B cell (primary cell): ENCODE data around the gene CEP112. TPM values are rescaled to one million over a fixed set of nuclear protein-coding genes. Genes with fewer than 3 reads are reported as not detected.

Source experiments
- ATAC-seq: fragments of 200-7000 bp; cut with Tn5 transposase; one replicate; pipeline ENCODE4 v1.10.0; 2021; ENCODE audit warnings: low read depth, mild to moderate bottlenecking, moderate number of reproducible peaks, moderate library complexity
- CTCF ChIA-PET: fragments of 350-600 bp; sonication (Branson Sonifier 250); formaldehyde crosslinking; loops from one replicate; lab custom pipeline; 2021; ENCODE audit warnings: antibody characterized with exemption, inconsistent platforms; lab: Charles Lee
- POLR2A ChIA-PET: fragments of 350-600 bp; sonication (Branson Sonifier 250); formaldehyde crosslinking; loops from one replicate; lab custom pipeline; 2021; ENCODE audit warnings: antibody characterized with exemption; lab: Charles Lee
- DNase-seq: peaks from one replicate; pipeline ENCODE4 v3.0.0; 2013
- H2AFZ ChIP-seq: 2 replicates; pipeline ENCODE4 v1.6.1; 2012; ENCODE audit warnings: mild to moderate bottlenecking, low read depth, low read length; ENCODE audit not compliant: insufficient read depth, poor library complexity, severe bottlenecking
- H3K27ac ChIP-seq, 2 donors: 1 replicate in 1 of 2; 2 replicates in 1 of 2; pipeline ENCODE4 v1.5.1; 2012 to 2013; ENCODE audit warnings: low read length in 2 of 2, mild to moderate bottlenecking in 2 of 2, moderate library complexity in 1 of 2
- H3K27me3 ChIP-seq, 4 experiments: fragments of 200-600 bp in 1 of 4; sonication (generic) in 1 of 4; replicated peaks in 1 of 4; 1 replicate in 2 of 4; 2 replicates in 2 of 4; pipeline versions ENCODE4 v1.6.1 to v1.7.0; 2013 to 2016; ENCODE audit warnings: low read length in 3 of 4, mild to moderate bottlenecking in 2 of 4, mixed read lengths in 1 of 4, moderate library complexity in 1 of 4; ENCODE audit not compliant: insufficient read depth in 4 of 4, control insufficient read depth in 3 of 4; ENCODE audit errors: control extremely low read depth in 1 of 4
- H3K36me3 ChIP-seq, 2 experiments: replicated peaks in 1 of 2; 1 replicate in 1 of 2; 2 replicates in 1 of 2; pipeline versions ENCODE4 v1.6.1 to v1.7.1; 2013; ENCODE audit warnings: low read length in 1 of 2; ENCODE audit not compliant: insufficient read depth in 2 of 2, control insufficient read depth in 1 of 2; ENCODE audit errors: control extremely low read depth in 1 of 2, extremely low read depth in 1 of 2
- H3K4me1 ChIP-seq, 2 donors: fragments of 200-600 bp in 1 of 2; sonication (generic) in 1 of 2; 1 replicate in 1 of 2; 2 replicates in 1 of 2; pipeline versions ENCODE4 v1.5.1 to v1.6.1; 2013 to 2017; ENCODE audit warnings: low read length in 2 of 2; ENCODE audit not compliant: control insufficient read depth in 2 of 2, insufficient read depth in 2 of 2
- H3K4me2 ChIP-seq: replicated peaks from 2 replicates; pipeline ENCODE3; 2012; ENCODE audit warnings: mild to moderate bottlenecking, low read depth, low read length; ENCODE audit not compliant: poor library complexity, severe bottlenecking
- H3K4me3 ChIP-seq, 5 experiments: fragments of 200-600 bp in 1 of 5; sonication (generic) in 1 of 5; 1 replicate in 3 of 5; 2 replicates in 2 of 5; pipeline versions ENCODE4 v1.5.1 to v1.7.0; 2011 to 2016; ENCODE audit warnings: low read length in 4 of 5, mild to moderate bottlenecking in 4 of 5, low read depth in 2 of 5, control low read depth in 1 of 5, moderate library complexity in 1 of 5; ENCODE audit not compliant: insufficient read depth in 1 of 5; ENCODE audit errors: control extremely low read depth in 1 of 5, extremely low read depth in 1 of 5
- H3K79me2 ChIP-seq: fragments of 200-600 bp; sonication (generic); one replicate; pipeline ENCODE4 v1.6.0; 2016; ENCODE audit warnings: low read length; ENCODE audit not compliant: control insufficient read depth, insufficient read depth
- H3K9ac ChIP-seq: fragments of 200-600 bp; sonication (generic); 2 replicates; pipeline ENCODE4 v1.6.1; 2017; ENCODE audit warnings: mild to moderate bottlenecking, low read length, moderate library complexity
- H3K9me3 ChIP-seq, 3 donors: one replicate each; pipeline versions ENCODE4 v1.6.1 to v1.7.1; 2013; ENCODE audit warnings: low read length in 2 of 3; ENCODE audit not compliant: control insufficient read depth in 2 of 3, insufficient read depth in 1 of 3; ENCODE audit errors: control extremely low read depth in 1 of 3
- H4K20me1 ChIP-seq: 2 replicates; pipeline ENCODE4 v1.6.0; 2012; ENCODE audit warnings: mild to moderate bottlenecking, low read length; ENCODE audit not compliant: insufficient read depth, control insufficient read depth, poor library complexity, severe bottlenecking
- H3K27ac Mint-ChIP-seq: one replicate; pipeline ENCODE4 v1.8.0; 2021; ENCODE audit warnings: mixed read lengths
- H3K27me3 Mint-ChIP-seq: one replicate; pipeline ENCODE4 v1.8.0; 2021; ENCODE audit warnings: mixed read lengths
- H3K4me1 Mint-ChIP-seq: one replicate; pipeline ENCODE4 v1.8.0; 2021; ENCODE audit warnings: mixed read lengths
- H3K4me3 Mint-ChIP-seq: one replicate; pipeline ENCODE4 v1.8.0; 2021; ENCODE audit warnings: mixed read lengths
- H3K9me3 Mint-ChIP-seq: one replicate; pipeline ENCODE4 v1.8.0; 2022; ENCODE audit warnings: mixed read lengths; ENCODE audit not compliant: insufficient read depth
- EZH2 ChIP-seq: IDR thresholded peaks from 2 replicates; pipeline ENCODE4 v1.6.1; 2012; ENCODE audit warnings: borderline replicate concordance, low read depth, mild to moderate bottlenecking, moderate library complexity, low read length; ENCODE audit not compliant: insufficient read depth, poor library complexity, severe bottlenecking
- WGBS: methylation state at CpG from one replicate; pipeline ENCODE4 v1.1.5; 2013; ENCODE audit warnings: missing lambda C conversion rate; ENCODE audit not compliant: insufficient coverage; 5-methylcytosine and 5-hydroxymethylcytosine counted together
- intact Hi-C: fragments of 100-400 bp; cut with micrococcal nuclease; formaldehyde crosslinking; loops from one replicate; pipeline ENCODE4 v1.10.0; 2022
- polyA plus RNA-seq: library from polyadenylated mRNA; depleted of rRNA; stranded (reverse); fragments of >200 nt; gene quantifications from 2 replicates; pipeline ENCODE4 v1.2.3, GENCODE V29; 2012
- total RNA-seq, 2 donors: library from RNA; stranded (reverse); fragments of 120-200 nt in 1 of 2; gene quantifications; 1 replicate in 1 of 2; 2 replicates in 1 of 2; pipeline versions ENCODE4 v1.2.3 to v1.2.4, GENCODE V29; 2013 to 2022
- TF ChIP-seq, protein P1 (sequence below): fragments of 200-600 bp; IDR thresholded peaks from one replicate; pipeline ENCODE4 v1.8.0; 2022; ENCODE audit warnings: antibody characterized with exemption, mild to moderate bottlenecking

Gene CEP112
- total and polyA plus RNA-seq, 2 donors (not counting 1 experiment from before 2014, with no cell fraction given): 0.57 to 4.6 TPM

DNA sequence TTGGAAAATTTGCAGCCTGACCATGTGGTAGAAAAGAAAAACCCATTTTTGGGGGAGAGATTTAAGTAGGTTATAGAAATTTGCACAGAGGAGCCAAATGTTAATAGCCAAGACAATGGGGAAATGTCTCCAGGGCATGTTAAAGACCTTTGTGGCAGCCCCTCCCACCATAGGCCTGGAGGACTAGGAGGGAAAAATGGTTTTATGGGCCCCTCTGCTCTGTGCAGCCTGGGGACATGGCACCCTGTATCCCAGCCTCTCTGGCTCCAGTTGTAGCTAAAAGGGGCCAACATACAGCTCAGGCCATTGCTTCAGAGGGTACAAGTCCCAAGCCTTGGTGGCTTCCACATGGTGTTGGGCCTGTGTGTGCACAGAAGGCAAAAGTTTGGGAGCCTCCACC, 384.6 kb downstream of the CEP112 start:
- intact Hi-C loops: no loop called here
- Histone ChIP-seq H3K4me2 (no peak overlapping the region), H3K9me3 (peaks cover 0 to 14% (median 8%) of the 10 kb centered on the region in 3 donors), H3K4me3 (no peak overlapping the region), H3K27me3 (no peaks in the 10 kb centered on the region), H2AFZ (no peak overlapping the region), H4K20me1 (no peaks in the 10 kb centered on the region), H3K36me3 (no peaks in the 10 kb centered on the region), H3K4me1 (peaks cover 4 to 8% of the 10 kb centered on the region in 2 donors), H3K79me2 (no peaks in the 10 kb centered on the region), H3K9ac (no peak overlapping the region), H3K27ac (no peak overlapping the region)
- DNase-seq (no peak), ATAC-seq (no peak)
- ChIA-PET CTCF (no interaction called here), POLR2A (no interaction called here)
- Mint-ChIP-seq H3K9me3 (peaks cover 18% of the 10 kb centered on the region), H3K27ac (no peak overlapping the region), H3K4me3 (no peak overlapping the region), H3K4me1 (peaks cover 7% of the 10 kb centered on the region), H3K27me3 (no peaks in the 10 kb centered on the region)
- TF ChIP-seq EZH2: no peak
- TF ChIP-seq, protein P1, sequence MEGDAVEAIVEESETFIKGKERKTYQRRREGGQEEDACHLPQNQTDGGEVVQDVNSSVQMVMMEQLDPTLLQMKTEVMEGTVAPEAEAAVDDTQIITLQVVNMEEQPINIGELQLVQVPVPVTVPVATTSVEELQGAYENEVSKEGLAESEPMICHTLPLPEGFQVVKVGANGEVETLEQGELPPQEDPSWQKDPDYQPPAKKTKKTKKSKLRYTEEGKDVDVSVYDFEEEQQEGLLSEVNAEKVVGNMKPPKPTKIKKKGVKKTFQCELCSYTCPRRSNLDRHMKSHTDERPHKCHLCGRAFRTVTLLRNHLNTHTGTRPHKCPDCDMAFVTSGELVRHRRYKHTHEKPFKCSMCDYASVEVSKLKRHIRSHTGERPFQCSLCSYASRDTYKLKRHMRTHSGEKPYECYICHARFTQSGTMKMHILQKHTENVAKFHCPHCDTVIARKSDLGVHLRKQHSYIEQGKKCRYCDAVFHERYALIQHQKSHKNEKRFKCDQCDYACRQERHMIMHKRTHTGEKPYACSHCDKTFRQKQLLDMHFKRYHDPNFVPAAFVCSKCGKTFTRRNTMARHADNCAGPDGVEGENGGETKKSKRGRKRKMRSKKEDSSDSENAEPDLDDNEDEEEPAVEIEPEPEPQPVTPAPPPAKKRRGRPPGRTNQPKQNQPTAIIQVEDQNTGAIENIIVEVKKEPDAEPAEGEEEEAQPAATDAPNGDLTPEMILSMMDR: no peak

DNA sequence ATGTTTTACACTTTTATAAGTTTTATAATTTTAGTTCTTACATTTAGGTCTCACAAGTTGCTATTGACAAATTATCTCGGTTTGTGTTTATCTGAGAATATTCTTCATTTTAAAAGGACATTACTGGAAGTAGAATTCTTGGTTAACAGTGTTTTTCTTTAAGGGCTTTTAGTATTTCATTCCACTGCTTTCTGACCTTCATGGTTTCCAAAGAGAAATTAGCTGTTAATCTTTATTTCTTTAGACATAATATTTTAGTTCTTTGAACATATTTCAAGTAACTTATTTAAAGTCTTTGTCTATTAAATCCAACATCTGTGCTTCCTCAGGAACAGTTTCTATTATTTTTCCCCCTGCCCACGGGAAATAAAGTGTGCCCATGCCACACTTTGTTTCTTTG, 390.4 kb downstream of the CEP112 start:
- H2AFZ ChIP-seq: no peak overlapping the region
- no peak overlapping the region for H3K27ac ChIP-seq
- no peaks in the 10 kb centered on the region for H4K20me1 ChIP-seq
- Mint-ChIP-seq H3K27ac (no peak overlapping the region), H3K4me3 (no peak overlapping the region), H3K9me3 (peaks cover 12% of the 10 kb centered on the region), H3K4me1 (no peaks in the 10 kb centered on the region), H3K27me3 (no peaks in the 10 kb centered on the region)
- no CpG with 5 or more reads among the region's 2 CpGs for WGBS
- no peak for DNase-seq
- H3K4me3 ChIP-seq: no peak overlapping the region
- CTCF ChIA-PET: no interaction called here
- H3K4me1 ChIP-seq: no peaks in the 10 kb centered on the region
- no peak overlapping the region for H3K9ac ChIP-seq
- peaks cover 3 to 11% (median 5%) of the 10 kb centered on the region in 3 donors for H3K9me3 ChIP-seq
- intact Hi-C loops: no loop called here
- no peaks in the 10 kb centered on the region for H3K79me2 ChIP-seq
- H3K4me2 ChIP-seq: no peak overlapping the region
- TF ChIP-seq EZH2: no peak
- TF ChIP-seq, protein P1: no peak
- no peak for ATAC-seq
- H3K27me3 ChIP-seq: no peaks in the 10 kb centered on the region
- POLR2A ChIA-PET: no interaction called here
- H3K36me3 ChIP-seq: no peaks in the 10 kb centered on the region
